SH-SY5Y (cell line): ENCODE results near the gene JAM3.

Experiments used
- GATA2 ChIP-seq: IDR thresholded peaks from 2 replicates; pipeline ENCODE4 v1.6.1; 2011; ENCODE audit warnings: mild to moderate bottlenecking, low read depth, low read length
- GATA3 ChIP-seq: IDR thresholded peaks from 2 replicates; pipeline ENCODE4 v1.6.1; 2011; ENCODE audit warnings: low read depth, mild to moderate bottlenecking, low read length, moderate library complexity

Gene JAM3

DNA sequence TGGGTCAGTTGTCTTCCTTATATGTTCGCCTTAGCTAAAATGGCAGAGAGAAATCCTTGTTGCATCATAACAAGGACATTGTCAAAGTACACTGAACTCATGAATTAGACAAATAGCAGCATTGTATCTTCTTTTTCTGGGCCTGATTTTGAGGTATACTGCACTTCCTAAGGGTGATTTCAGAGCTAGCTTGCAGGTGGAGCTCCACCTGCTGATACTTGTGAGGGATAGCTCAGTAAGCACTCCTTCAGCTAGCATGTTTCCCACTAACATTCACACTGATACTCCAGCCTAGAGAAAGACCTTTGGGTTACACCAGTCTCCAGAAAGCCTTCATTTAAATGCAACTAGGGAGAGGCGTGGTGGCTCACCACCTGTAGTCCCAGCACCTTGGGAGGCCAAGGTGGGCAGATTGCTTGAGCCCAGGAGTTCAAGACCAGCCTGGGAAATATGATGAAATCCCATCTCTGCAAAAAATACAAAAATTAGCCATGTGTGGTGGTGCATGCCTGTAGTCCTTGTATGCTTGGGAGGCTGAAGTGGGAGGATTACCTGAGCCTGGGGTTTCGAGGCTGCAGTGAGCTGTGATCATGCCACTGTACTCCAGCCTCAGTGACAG lies 29.8 kb downstream of the JAM3 start:
- no peak for TF ChIP-seq GATA2
- TF ChIP-seq GATA3 = no peak

DNA sequence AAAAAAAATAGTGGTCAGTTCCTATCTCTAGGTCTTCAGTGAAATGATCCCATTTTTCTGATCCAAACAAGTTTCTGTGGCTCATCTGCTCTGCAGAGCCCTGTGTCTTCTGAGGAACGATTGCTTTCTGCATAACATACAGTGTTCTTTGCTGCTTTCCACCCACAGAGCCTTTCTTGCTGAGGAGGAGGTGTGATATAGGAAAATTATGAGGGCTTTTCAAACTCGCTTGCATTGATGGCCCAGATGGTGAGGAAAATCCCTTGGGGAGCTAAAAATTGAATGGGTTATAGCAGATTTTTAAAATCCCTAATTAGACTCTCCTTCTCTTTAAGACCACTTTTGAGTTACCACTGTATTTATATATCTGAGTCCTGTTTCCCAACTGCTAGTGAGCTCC lies 31.3 kb downstream of the JAM3 start:
- no peak for TF ChIP-seq GATA2
- TF ChIP-seq GATA3 = no peak

DNA sequence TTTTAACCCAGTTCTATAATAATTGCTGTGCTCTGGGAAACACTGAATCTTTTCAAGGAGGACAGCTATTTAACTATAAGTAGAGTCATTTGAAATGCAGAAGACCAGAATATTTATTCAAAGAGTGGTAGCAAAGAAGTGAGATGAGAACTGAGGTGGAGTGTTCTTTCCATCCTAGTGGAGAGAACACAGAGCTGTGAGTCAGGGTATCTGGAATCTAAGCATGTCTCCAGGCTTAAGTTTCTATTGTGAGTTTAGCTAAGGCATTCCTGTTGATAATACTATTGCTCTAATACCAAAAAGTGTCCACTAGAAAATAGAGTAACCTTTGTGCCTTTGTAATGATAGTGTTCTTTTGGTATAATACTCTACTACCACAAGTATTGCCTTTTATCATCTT lies 32.4 kb downstream of the JAM3 start:
- no peak for TF ChIP-seq GATA3
- no peak for TF ChIP-seq GATA2

DNA sequence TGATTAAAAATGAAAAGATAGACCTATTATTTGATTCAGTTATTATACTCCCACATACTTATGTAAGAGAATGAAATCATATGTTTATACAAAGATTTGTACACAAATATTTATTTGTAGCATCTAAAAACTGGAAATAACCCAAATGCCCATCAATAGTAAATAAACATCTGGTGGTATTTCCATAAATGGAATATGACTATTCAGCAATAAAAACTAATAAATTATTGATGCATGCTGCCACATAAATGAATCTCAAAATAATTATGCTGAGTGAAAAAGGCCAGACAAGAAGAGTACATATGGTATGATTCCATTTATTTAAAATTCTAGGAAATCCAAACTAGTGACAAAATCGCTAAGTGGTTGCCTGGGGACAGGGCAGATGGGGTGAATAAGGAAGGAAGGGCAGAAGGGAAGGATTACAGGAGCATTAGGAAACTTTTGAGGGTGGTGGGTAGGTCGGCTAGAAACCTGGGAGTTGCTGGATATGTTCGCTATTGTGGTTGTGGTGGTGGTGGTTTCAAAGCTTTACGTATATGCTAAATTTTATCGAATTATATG lies 41.5 kb downstream of the JAM3 start:
- no peak for TF ChIP-seq GATA2

DNA sequence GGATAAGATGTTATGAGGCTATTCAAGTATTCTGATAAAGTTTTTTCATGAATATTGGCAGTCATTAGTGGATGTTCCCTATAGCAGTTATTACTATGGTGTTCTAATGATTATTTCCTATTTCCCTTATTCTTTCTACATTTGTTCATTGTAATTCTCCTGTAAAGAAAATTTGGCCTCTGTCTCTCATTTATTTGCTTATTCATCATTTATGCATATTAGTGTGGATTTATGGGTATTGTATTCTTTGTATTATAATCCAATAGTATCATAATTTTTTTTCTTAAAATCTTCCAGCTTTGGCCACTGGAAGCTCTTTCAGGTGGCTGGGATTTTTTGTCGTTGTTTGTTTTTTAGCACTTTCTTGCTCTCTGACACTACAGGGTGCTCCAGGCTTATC lies 47.3 kb downstream of the JAM3 start:
- TF ChIP-seq GATA3 (no peak), GATA2 (no peak)

DNA sequence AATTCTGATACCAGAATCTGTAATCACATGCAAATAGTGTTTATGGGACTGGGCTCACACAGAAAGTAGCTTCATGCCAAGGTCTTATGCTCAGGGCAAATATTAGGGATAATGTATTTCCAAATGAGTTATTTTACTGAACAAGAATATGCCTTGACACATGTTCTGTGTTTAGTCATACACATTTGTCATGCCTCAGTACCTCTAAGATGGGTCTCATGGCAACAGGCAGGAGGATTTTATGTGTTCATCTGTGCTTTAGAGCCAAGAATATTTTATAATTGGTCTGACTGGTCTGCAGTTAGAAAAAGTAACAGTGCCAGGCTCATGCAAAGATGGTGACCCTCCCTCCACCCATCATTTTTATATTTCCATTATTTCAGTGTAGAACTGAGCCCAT lies 49.1 kb downstream of the JAM3 start:
- TF ChIP-seq GATA3 (no peak), GATA2 (no peak)

DNA sequence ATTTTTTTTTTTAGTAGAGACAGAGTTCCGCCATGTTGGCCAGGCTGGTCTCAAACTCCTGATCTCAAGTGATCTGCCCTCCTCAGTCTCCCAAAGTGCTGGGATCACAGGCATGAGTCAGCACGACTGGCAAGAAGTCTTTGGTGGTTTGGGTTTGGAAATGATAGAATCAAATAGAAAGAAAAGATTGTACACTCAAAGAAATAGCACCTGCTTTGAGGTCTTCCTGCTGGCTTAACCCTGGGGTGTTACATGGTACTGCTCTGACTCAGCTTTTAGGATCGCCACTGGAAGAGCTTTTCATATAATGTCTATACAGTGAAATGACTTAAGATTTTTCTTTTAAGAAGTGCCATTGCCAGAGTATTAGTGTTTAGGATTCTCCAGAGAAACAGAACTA lies 50.2 kb downstream of the JAM3 start:
- TF ChIP-seq GATA2 (no peak), GATA3 (no peak)

DNA sequence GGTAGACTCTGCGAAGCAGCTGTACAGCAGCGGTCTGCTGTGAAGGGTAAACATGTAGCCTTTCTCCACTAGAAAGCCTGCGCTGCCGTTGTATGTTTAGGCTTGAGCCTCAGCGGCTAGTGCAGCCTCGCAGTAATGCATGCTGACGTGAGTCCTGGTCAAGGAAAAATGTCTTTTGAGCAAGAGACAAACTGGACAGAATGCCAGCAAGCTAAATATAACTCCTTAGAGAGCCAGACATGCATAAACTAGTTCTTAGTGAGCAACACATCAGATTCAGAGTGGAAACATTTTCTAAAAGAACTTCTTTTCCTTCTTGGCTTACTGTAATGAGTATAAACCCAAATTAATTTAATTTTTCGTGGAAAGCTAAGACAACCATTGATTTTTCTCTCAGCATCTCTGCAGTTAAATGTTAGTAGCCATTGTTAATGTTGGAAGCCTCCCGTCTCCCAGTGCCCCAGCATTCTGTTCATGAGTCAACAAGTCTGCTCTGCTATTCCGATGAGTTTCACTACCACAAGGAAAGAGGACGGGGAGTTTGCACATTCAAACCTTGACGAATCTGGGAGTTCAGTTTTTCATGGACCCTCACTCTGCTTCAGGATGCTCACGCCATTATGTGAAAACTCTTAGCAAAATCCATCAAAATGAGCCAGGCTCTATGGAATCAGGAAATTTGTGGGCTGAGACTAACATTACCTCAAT lies 51.4 kb downstream of the JAM3 start:
- TF ChIP-seq GATA2 (no peak), GATA3 (no peak)

DNA sequence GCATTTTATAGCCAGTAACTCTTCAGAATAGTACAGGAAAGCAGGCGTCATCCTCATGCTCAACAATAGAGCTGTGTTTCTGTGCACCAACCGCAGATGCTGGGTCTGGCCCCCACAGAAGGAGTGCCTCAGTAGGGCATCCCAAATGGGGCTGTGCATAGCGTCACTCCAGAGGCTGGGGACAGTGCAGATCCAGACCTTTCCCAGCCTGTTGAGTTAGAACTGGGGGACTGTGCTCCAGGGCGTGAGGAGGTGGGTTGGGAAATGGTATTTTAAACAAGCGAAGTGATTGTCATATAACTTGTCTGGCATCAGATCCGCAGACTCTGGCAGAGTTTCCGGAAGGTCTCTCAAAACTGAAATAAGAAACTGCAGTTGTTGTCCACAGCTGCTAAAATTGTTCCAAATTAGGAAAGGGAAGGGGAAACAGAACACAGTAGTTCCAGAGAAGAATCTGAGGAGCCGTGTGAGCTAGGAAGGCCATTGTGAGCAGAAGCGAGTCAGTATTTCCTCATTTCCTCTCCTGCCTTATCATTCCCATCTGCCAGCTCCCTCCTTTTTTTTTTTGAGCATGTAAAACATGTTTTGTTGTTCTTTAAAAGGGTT lies 52.2 kb downstream of the JAM3 start:
- TF ChIP-seq GATA3 = peak; percentile 92
- peak; percentile 94 for TF ChIP-seq GATA2

DNA sequence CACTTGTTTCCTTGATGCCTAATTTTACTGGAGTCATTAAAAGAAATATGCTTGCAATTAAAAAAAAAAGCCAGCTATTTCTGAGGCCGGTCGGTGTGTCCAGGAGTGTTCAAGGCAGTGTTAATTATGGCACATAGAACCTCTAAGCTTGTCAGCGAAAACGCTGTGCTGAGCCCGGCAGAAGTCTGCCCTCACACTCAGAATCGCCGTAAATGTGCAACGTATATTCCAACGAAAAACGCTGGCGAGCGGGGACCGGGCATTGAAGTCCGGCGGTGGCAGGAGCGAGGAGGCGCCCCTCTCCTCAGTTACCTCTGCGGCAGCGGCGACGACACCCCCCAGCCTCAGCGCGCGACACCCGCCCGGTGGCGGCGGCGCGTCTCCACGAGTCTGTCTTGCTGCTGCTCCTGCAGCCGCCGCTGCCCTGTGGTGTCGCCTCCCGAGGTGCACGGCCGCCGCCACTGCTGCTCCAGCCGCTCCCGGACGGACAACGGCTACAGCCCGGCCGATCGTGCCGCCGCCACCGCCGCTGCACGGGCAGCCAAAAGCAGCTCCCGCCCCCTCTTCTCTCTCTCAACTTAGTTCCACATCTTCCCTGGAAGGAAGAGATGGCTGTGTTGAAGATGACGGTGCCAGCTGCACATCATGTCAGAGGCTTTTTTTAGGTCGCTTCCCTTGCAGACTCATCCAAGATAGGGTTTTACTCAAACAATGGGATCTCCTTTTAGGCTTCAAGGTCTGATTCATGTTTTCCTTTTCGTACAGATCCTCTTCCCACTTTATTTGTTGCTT lies 56.0 kb downstream of the JAM3 start:
- no peak for TF ChIP-seq GATA2
- TF ChIP-seq GATA3 = no peak

DNA sequence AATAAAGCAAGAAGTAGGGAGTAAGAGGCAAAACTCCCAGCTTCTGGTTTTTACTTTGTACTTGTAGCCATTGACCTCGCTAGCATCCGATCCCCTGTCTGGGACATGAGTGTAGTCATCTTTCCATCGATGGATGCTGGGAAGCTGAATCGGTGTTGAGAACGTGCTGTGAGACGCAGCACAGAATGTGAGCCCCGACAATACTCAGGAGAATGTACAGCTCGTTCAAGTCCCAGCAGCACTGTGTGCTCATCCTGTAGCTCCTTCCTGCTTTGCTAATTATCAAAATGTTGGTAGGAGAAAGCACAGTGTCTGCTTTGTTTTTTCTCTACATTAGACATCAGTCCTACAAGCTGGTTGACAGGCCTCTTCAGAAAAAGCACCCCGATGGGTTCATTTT lies 56.6 kb downstream of the JAM3 start:
- TF ChIP-seq GATA2 = no peak
- no peak for TF ChIP-seq GATA3

DNA sequence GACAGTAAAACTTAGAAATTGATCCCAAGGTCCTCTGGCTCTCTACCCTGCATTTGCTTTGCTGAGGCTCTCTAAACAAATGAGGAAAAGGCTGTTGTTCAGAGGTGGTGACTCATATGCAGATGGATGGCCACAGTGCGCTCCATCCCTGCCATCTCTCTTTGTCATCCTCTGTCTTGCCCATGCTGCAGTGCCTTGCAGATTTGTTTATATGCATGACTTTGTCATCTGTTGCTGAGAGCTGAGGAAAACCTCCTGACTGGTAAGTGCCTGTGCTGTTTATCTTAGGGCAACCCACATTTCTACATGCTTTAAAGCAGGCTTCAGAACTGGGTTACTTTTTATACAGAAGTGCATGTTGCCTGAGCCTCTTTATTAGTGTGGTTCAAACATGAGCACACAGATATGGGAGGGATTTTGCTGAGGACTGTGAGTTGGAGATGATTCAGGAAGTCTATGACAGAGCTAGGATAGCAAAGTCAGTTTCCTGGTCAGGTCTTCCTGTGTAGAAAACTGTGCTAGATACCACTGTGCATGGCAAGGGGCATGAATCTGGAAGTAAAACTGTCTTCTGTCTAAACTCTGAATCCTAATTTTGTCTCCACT lies 57.4 kb downstream of the JAM3 start:
- no peak for TF ChIP-seq GATA2
- TF ChIP-seq GATA3 = no peak

DNA sequence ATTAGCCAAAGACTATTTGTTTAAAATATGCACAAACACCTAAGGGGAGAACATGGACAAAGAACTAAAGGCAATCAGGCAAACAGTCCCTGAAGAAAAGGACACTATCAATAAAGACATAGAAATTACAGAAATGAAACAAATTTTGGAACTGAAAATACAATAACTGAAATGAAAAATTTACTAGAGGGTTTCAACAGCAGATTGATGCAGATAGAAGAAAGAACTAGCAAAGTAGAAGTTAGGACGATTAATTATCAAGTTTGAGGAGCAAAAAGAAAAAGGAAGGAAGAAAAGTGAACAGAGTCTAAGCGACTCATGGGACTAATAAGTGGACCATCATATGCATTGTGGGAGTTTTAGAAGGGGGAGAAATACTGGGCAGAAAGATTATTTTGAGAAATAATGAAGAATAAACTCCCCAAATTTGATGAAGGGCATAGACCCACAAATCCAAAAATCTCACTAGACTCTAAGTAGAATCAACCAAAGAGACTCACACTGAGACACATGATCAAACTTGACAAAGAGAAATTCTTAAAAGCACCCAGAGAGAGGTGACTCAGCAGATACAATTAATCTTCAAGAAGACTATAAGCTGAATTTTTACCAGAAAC lies 62.9 kb downstream of the JAM3 start:
- TF ChIP-seq GATA3 (no peak), GATA2 (no peak)

DNA sequence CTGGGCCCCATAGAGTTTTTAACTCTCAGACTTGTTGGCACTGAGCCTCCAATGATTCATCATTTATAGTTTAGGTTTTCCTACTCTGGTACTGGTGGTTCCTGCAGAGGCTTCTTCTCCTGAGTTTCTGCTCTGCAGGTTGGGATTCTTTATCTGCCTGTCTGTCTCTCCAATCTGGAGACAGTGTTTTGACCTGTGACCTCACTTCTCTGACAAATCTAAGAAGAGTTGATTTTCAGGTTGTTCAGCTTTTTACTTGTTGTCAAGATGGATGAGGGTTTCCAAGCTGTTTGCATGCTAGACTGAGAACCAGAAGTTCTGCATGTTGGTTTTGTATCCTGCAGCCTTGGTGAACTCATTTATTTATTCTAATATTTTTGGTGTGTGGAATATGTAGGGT lies 63.9 kb downstream of the JAM3 start:
- TF ChIP-seq GATA3 = no peak
- TF ChIP-seq GATA2 = no peak
